ENCODE results near the gene ZNF750. TPM values are rescaled to one million over a fixed set of nuclear protein-coding genes. Genes with fewer than 3 reads are reported as not detected.

Gene ZNF750
- total RNA-seq, 5 donors from 2014 or later (not counting 1 experiment from before 2014, with no cell fraction given) = not detected

DNA sequence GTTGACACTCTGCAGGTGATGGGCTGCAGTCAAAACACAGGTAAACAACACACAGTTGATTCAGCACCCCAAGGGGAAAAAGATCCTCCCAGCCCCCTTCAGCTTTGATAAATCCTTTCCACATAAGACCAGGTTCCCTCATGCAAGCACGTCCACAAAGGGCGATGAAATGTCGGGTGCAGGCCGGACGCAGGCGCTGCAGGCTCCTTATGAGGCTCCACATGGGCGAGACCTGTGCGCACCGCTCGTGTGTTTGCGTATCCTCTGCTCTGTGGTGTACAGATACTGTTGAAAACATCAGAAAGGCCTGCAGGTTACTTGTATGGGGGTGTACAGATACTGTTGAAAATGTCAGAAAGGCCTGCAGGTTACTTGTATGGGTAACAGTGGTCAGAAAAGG lies 14.4 kb upstream of the ZNF750 start:
- H3K4me3 Mint-ChIP-seq = no peak overlapping the region
- no peak for ATAC-seq (replicated peaks in 1 of 4)
- ChIA-PET CTCF (no interaction called here), POLR2A (no interaction called here)
- H3K27me3 Mint-ChIP-seq = no peaks in the 10 kb centered on the region
- Histone ChIP-seq H3K9me3 (no peaks in the 10 kb centered on the region), H3K36me3 (ENCODE audit: control insufficient read depth in 2 of 2, extremely low read depth in 1 of 2, insufficient read depth in 1 of 2, low read length in 1 of 2) (peaks cover 0 to 7% of the 10 kb centered on the region in 2 donors), H3K27me3 (replicated peaks in 1 of 2; ENCODE audit: control insufficient read depth in 2 of 2, extremely low read depth in 1 of 2, insufficient read depth in 2 of 2, low read length in 1 of 2) (no peaks in the 10 kb centered on the region), H3K27ac (ENCODE audit: low read length) (no peak overlapping the region), H3K4me1 (ENCODE audit: control insufficient read depth in 1 of 2, extremely low read depth in 1 of 2, insufficient read depth in 2 of 2, low read length in 2 of 2) (peaks cover 6 to 20% of the 10 kb centered on the region in 2 experiments), H3K4me3 (ENCODE audit: control insufficient read depth in 1 of 2, extremely low read depth in 1 of 2, low read length in 1 of 2) (no peak overlapping the region)
- H3K27ac Mint-ChIP-seq = no peak overlapping the region
- no peaks in the 10 kb centered on the region for H3K9me3 Mint-ChIP-seq
- H3K36me3 Mint-ChIP-seq = peaks cover 29% of the 10 kb centered on the region
- 97% methylated on average over 11 of the region's 11 CpGs for WGBS (ENCODE audit: insufficient coverage)
- H3K4me1 Mint-ChIP-seq = peaks cover 20 to 25% (median 22%) of the 10 kb centered on the region in 3 donors
- DNase-seq = no peak

GRCh38 chr17:82851381-82851780 lies 11.6 kb upstream of the ZNF750 start:
- peaks cover 26% of the 10 kb centered on the region for H3K36me3 Mint-ChIP-seq
- no peak overlapping the region for H3K27ac Mint-ChIP-seq
- POLR2A ChIA-PET = no interaction called here
- DNase-seq = no peak
- H3K4me3 ChIP-seq (ENCODE audit: control insufficient read depth in 1 of 2, extremely low read depth in 1 of 2, low read length in 1 of 2) = no peak overlapping the region
- WGBS (ENCODE audit: insufficient coverage) = 96% methylated on average over 9 of the region's 12 CpGs
- H3K9me3 Mint-ChIP-seq = no peaks in the 10 kb centered on the region
- H3K9me3 ChIP-seq = no peaks in the 10 kb centered on the region
- H3K4me1 Mint-ChIP-seq = peaks cover 7 to 18% (median 10%) of the 10 kb centered on the region in 3 donors
- H3K27me3 Mint-ChIP-seq = no peaks in the 10 kb centered on the region
- no peak overlapping the region for H3K27ac ChIP-seq (ENCODE audit: low read length)
- no peak overlapping the region for H3K4me3 Mint-ChIP-seq
- peaks cover 1 to 7% of the 10 kb centered on the region in 2 donors for H3K36me3 ChIP-seq (ENCODE audit: control insufficient read depth in 2 of 2, extremely low read depth in 1 of 2, insufficient read depth in 1 of 2, low read length in 1 of 2)
- CTCF ChIA-PET = no interaction called here
- no peak for ATAC-seq (replicated peaks in 1 of 4)
- H3K4me1 ChIP-seq (ENCODE audit: control insufficient read depth in 1 of 2, extremely low read depth in 1 of 2, insufficient read depth in 2 of 2, low read length in 2 of 2) = peaks cover 2 to 5% of the 10 kb centered on the region in 2 experiments
- H3K27me3 ChIP-seq (replicated peaks in 1 of 2; ENCODE audit: control insufficient read depth in 2 of 2, extremely low read depth in 1 of 2, insufficient read depth in 2 of 2, low read length in 1 of 2) = no peaks in the 10 kb centered on the region

- peak overlapping the region in 1 of 3 donors; percentile 37 for H3K4me3 Mint-ChIP-seq
Measured at GRCh38 chr17:82849076-82849945, 9.5 kb upstream of the ZNF750 start.

DNA sequence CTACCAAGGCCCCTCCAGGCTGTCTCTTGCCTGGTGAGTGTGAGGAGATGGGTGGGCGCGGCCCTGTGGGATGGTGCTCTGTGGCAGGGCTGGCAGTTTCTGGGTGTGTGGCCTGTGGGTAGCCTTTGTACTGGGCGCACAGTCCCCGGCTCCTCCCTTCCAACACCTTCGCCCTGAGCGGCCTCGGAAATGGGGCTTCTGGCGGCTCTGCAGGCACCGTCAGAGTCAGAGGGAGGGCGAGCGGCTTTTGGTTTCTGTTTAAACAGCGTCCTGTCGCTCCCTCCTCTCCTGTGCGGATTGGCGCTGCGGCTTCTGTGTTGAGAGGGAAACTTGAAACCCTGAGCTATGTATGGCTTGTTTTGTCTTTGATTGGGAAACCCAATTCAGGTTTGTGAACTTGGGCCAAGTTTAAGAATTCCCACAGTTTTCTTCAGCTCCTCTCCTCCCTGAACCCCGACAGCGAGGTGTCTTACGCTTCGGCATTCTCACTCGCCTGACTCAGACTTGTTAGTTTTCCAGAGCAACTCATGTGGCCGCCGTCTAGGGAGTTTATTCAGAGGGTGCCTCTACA lies 8.3 kb upstream of the ZNF750 start:
- DNase-seq (peak in 31 of 35 experiments; percentile 25 to 68 (median 44)), ATAC-seq (replicated peaks in 1 of 4) (peak; percentile 78 to 96 (median 89))
- Histone ChIP-seq H3K27me3 (replicated peaks in 1 of 2; ENCODE audit: control insufficient read depth in 2 of 2, extremely low read depth in 1 of 2, insufficient read depth in 2 of 2, low read length in 1 of 2) (no peaks in the 10 kb centered on the region), H3K9me3 (no peaks in the 10 kb centered on the region), H3K27ac (ENCODE audit: low read length) (peak overlapping the region; percentile 18), H3K36me3 (ENCODE audit: control insufficient read depth in 2 of 2, extremely low read depth in 1 of 2, insufficient read depth in 1 of 2, low read length in 1 of 2) (peaks cover 2 to 4% of the 10 kb centered on the region in 2 donors), H3K4me3 (ENCODE audit: control insufficient read depth in 1 of 2, extremely low read depth in 1 of 2, low read length in 1 of 2) (peak overlapping the region in 1 of 2 donors; percentile 19), H3K4me1 (ENCODE audit: control insufficient read depth in 1 of 2, extremely low read depth in 1 of 2, insufficient read depth in 2 of 2, low read length in 2 of 2) (peaks cover 2 to 5% of the 10 kb centered on the region in 2 experiments)
- H3K9me3 Mint-ChIP-seq = no peaks in the 10 kb centered on the region
- peak overlapping the region; percentile 46 to 62 (median 49) for H3K4me3 Mint-ChIP-seq
- H3K27me3 Mint-ChIP-seq = no peaks in the 10 kb centered on the region
- WGBS (ENCODE audit: insufficient coverage) = 88% methylated on average over 15 of the region's 23 CpGs
- peaks cover 10% of the 10 kb centered on the region for H3K36me3 Mint-ChIP-seq
- peak overlapping the region; percentile 12 to 64 for H3K27ac Mint-ChIP-seq
- peaks cover 7 to 21% (median 10%) of the 10 kb centered on the region in 3 donors for H3K4me1 Mint-ChIP-seq
- CTCF ChIA-PET = no interaction called here
- POLR2A ChIA-PET = interaction anchor here in 1 of 2 donors (0.5 kb wide), 1 partner anchor 152 kb away, joined by 3 read pairs; no protein-coding TSS in a partner anchor

More at GRCh38 chr17:82849076-82849945, 9.5 kb upstream of the ZNF750 start:
- Histone ChIP-seq H3K4me1 (ENCODE audit: control insufficient read depth in 1 of 2, extremely low read depth in 1 of 2, insufficient read depth in 2 of 2, low read length in 2 of 2) (peaks cover 2 to 5% of the 10 kb centered on the region in 2 experiments), H3K27me3 (replicated peaks in 1 of 2; ENCODE audit: control insufficient read depth in 2 of 2, extremely low read depth in 1 of 2, insufficient read depth in 2 of 2, low read length in 1 of 2) (no peaks in the 10 kb centered on the region), H3K27ac (ENCODE audit: low read length) (no peak overlapping the region), H3K4me3 (ENCODE audit: control insufficient read depth in 1 of 2, extremely low read depth in 1 of 2, low read length in 1 of 2) (no peak overlapping the region), H3K9me3 (no peaks in the 10 kb centered on the region), H3K36me3 (ENCODE audit: control insufficient read depth in 2 of 2, extremely low read depth in 1 of 2, insufficient read depth in 1 of 2, low read length in 1 of 2) (peaks cover 2 to 5% of the 10 kb centered on the region in 2 donors)
- ATAC-seq (replicated peaks in 1 of 4) (no peak), DNase-seq (no peak)
- no peaks in the 10 kb centered on the region for H3K27me3 Mint-ChIP-seq
- ChIA-PET CTCF (no interaction called here), POLR2A (no interaction called here)
- no peaks in the 10 kb centered on the region for H3K9me3 Mint-ChIP-seq
- peaks cover 17% of the 10 kb centered on the region for H3K36me3 Mint-ChIP-seq
- peak overlapping the region in 1 of 2 donors; percentile 50 for H3K27ac Mint-ChIP-seq
- peaks cover 7 to 18% (median 10%) of the 10 kb centered on the region in 3 donors for H3K4me1 Mint-ChIP-seq
- 85% methylated on average over 30 of the region's 33 CpGs for WGBS (ENCODE audit: insufficient coverage)

GRCh38 chr17:82846061-82846691 lies 6.4 kb upstream of the ZNF750 start:
- peaks cover 2 to 5% of the 10 kb centered on the region in 2 experiments for H3K4me1 ChIP-seq (ENCODE audit: control insufficient read depth in 1 of 2, extremely low read depth in 1 of 2, insufficient read depth in 2 of 2, low read length in 2 of 2)
- ChIA-PET CTCF (no interaction called here), POLR2A (interaction anchor here in 1 of 2 donors (0.6 kb wide), 1 partner anchor 39 kb away, joined by 3 read pairs; no protein-coding TSS in a partner anchor)
- Mint-ChIP-seq H3K4me3 (no peak overlapping the region), H3K4me1 (peaks cover 7 to 21% (median 10%) of the 10 kb centered on the region in 3 donors), H3K27ac (no peak overlapping the region), H3K36me3 (peaks cover 10% of the 10 kb centered on the region), H3K9me3 (no peaks in the 10 kb centered on the region), H3K27me3 (no peaks in the 10 kb centered on the region)
- H3K27me3 ChIP-seq (replicated peaks in 1 of 2; ENCODE audit: control insufficient read depth in 2 of 2, extremely low read depth in 1 of 2, insufficient read depth in 2 of 2, low read length in 1 of 2) = no peaks in the 10 kb centered on the region
- no peak overlapping the region for H3K27ac ChIP-seq (ENCODE audit: low read length)
- 94% methylated on average over 25 of the region's 25 CpGs for WGBS (ENCODE audit: insufficient coverage)
- H3K4me3 ChIP-seq (ENCODE audit: control insufficient read depth in 1 of 2, extremely low read depth in 1 of 2, low read length in 1 of 2) = no peak overlapping the region
- DNase-seq (no peak), ATAC-seq (replicated peaks in 1 of 4) (no peak)
- H3K36me3 ChIP-seq (ENCODE audit: control insufficient read depth in 2 of 2, extremely low read depth in 1 of 2, insufficient read depth in 1 of 2, low read length in 1 of 2) = peaks cover 2 to 6% of the 10 kb centered on the region in 2 donors
- no peaks in the 10 kb centered on the region for H3K9me3 ChIP-seq

DNA sequence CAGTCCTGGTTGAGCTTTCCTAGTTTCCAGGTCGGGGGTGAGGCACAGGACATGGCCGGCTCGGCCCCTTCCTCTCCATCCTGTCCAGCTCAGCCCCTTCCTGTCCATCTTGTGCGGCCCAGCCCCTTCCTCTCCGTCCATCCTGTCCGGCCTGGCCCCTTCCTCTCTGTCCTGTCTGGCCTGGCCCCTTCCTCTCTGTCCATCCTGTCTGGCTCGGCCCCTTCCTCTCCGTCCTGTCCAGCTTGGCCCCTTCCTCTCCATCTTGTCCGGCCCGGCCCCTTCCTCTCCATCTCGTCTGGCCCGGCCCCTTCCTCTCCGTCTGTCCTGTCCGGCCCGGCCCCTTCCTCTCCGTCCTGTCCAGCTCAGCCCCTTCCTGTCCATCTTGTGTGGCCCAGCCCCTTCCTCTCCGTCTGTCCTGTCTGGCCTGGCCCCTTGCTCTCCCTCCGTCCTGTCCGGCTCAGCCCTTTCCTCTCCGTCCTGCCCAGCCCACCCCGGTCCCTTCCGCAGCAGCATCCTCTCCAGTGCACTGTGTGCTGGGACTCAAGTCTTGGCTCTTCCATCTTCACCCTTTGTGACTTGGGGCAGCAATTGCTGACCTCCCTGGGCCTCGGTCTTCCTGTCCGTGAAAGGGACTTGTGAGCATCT lies 5.5 kb upstream of the ZNF750 start:
- no peak overlapping the region for H3K27ac ChIP-seq (ENCODE audit: low read length)
- no peak overlapping the region for H3K4me3 Mint-ChIP-seq
- H3K27ac Mint-ChIP-seq = no peak overlapping the region
- H3K9me3 Mint-ChIP-seq = no peaks in the 10 kb centered on the region
- H3K36me3 ChIP-seq (ENCODE audit: control insufficient read depth in 2 of 2, extremely low read depth in 1 of 2, insufficient read depth in 1 of 2, low read length in 1 of 2) = peaks cover 2 to 8% of the 10 kb centered on the region in 2 donors
- no peak for DNase-seq
- H3K27me3 ChIP-seq (replicated peaks in 1 of 2; ENCODE audit: control insufficient read depth in 2 of 2, extremely low read depth in 1 of 2, insufficient read depth in 2 of 2, low read length in 1 of 2) = no peaks in the 10 kb centered on the region
- ChIA-PET CTCF (interaction anchor here in 1 of 2 donors (0.7 kb wide), 1 partner anchor 24 kb away, joined by 3 read pairs; no protein-coding TSS in a partner anchor), POLR2A (no interaction called here)
- no peaks in the 10 kb centered on the region for H3K27me3 Mint-ChIP-seq
- WGBS (ENCODE audit: insufficient coverage) = 96% methylated on average over 22 of the region's 24 CpGs
- H3K4me3 ChIP-seq (ENCODE audit: control insufficient read depth in 1 of 2, extremely low read depth in 1 of 2, low read length in 1 of 2) = no peak overlapping the region
- H3K36me3 Mint-ChIP-seq = peaks cover 4% of the 10 kb centered on the region
- H3K9me3 ChIP-seq = no peaks in the 10 kb centered on the region
- ATAC-seq (replicated peaks in 1 of 4) = no peak
- H3K4me1 Mint-ChIP-seq = peaks cover 7 to 17% (median 10%) of the 10 kb centered on the region in 3 donors
- peaks cover 2 to 5% of the 10 kb centered on the region in 2 experiments for H3K4me1 ChIP-seq (ENCODE audit: control insufficient read depth in 1 of 2, extremely low read depth in 1 of 2, insufficient read depth in 2 of 2, low read length in 2 of 2)

All from T-cell (primary cell).